Psoas muscle (tissue), 8 donors: ENCODE measurements around the gene ADAT1. TPM values are rescaled to one million over a fixed set of nuclear protein-coding genes. Genes with fewer than 3 reads are reported as not detected.

ENCODE experiments used
- ATAC-seq, 4 donors: fragments of 200-7000 bp; cut with Tn5 transposase; one replicate each; pipeline ENCODE4 v1.9.1; 2020; ENCODE audit warnings: moderate library complexity in 3 of 4, mild to moderate bottlenecking in 2 of 4
- DNase-seq, 2 donors: peaks; one replicate each; pipeline ENCODE4 v3.0.0-alpha.2; 2020
- H3K27ac ChIP-seq: fragments of 200-600 bp; one replicate; pipeline ENCODE4 v1.8.0; 2022
- H3K27me3 ChIP-seq, 3 donors: fragments of 200-600 bp in 1 of 3; one replicate each; pipeline versions ENCODE4 v1.6.1 to v1.8.0; 2013 to 2022; ENCODE audit warnings: low read length in 2 of 3, mild to moderate bottlenecking in 2 of 3, moderate library complexity in 1 of 3; ENCODE audit not compliant: insufficient read depth in 3 of 3
- H3K36me3 ChIP-seq, 2 donors: fragments of 200-600 bp in 1 of 2; one replicate each; pipeline versions ENCODE4 v1.6.1 to v1.8.0; 2013 to 2022; ENCODE audit warnings: low read depth in 1 of 2, mild to moderate bottlenecking in 1 of 2, moderate library complexity in 1 of 2; ENCODE audit not compliant: insufficient read depth in 1 of 2
- H3K4me1 ChIP-seq: fragments of 200-600 bp; one replicate; pipeline ENCODE4 v1.8.0; 2022
- H3K4me3 ChIP-seq: fragments of 200-600 bp; one replicate; pipeline ENCODE4 v1.8.0; 2022; ENCODE audit warnings: mild to moderate bottlenecking
- H3K9me3 ChIP-seq: fragments of 200-600 bp; one replicate; pipeline ENCODE4 v1.8.0; 2022
- WGBS, 3 donors: extraction: QIAGEN DNeasy Blood & Tissue Kit; methylation state at CpG; one replicate each; pipeline versions ENCODE4 v1.1.6 to v1.1.7; 2013; 5-methylcytosine and 5-hydroxymethylcytosine counted together
- intact Hi-C, 2 donors: fragments of 100-400 bp; cut with DNase I; formaldehyde crosslinking; loops; one replicate each; pipeline versions ENCODE4 v1.11.0 to v1.14.2; 2022
- polyA plus RNA-seq, 3 donors: library from polyadenylated mRNA; stranded (reverse); fragments of 200-250 nt; gene quantifications; one replicate each; pipeline ENCODE4 v1.2.3, GENCODE V29; 2013
- total RNA-seq, 4 donors: library from RNA; stranded (reverse); fragmentation: NEBNext Ultra II Directional in 2 of 4; extraction: Animal tissue kit (Norgen Biotek cat#: 25700) in 2 of 4; gene quantifications; one replicate each; pipeline versions ENCODE4 v1.2.1 to v1.2.4, GENCODE V29; 2021 to 2023
- TF ChIP-seq, protein P1 (sequence below): fragments of 200-600 bp; IDR thresholded peaks from one replicate; pipeline ENCODE4 v1.8.0; 2022; ENCODE audit warnings: antibody characterized with exemption
- donor health status: healthy with polysubstance abuse.
- donor health status: DM: no; HTN: no; CAD: no; lungs with moderate emphysema.
- donor health status: Bipolar disorder and iron deficiency.
- donor health status: healthy.
- donor health status: DM: yes; HTN: yes; CAD: no.
- donor health status: DM: no; HTN: no; CAD: no.
- donor health status: DM: no; HTN: no; CAD: no.
- donor health status: DM: yes; HTN: yes; CAD: no.

The ADAT1 gene
- total and polyA plus RNA-seq, 7 donors: 6.9 to 26.1 (median 18.8) TPM

DNA sequence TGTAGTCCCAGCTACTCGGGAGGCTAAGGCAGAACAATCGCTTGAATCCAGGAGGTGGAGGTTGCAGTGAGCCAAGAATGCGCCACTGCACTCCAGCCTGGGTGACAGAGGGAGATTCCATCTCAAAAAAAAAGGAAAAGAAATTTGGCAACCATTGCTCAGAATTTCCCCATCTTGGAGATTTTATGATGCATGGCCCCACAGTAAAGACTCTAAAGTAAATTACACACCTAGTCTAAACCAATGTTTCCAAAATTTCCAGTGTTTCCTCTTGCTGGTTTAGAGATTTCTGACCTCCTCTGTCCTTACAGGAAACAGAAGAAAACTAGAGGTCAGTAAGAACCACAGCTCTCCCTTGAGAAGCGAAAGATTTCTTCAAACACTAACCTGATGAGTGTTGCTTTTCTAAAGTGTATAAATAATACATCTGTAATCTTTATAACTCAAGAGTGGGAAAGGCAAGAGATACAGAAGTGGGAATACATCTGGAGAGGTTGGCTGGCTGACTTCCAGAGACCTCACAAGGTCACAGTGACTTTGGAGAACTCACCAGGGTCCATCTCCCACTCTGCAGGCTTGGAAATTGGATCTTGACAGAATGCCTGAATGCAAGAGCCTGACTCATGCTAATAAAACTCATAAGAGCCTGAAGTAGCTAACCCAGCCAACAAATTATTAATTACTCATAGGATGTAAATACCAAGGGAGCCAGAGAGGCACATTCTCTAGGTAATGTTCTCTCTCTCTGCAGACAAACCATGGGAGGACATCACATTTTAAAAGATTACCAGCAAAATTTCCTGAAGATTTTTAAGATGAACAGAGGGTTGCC lies 8.8 kb downstream of the ADAT1 start:
- 94 to 98% (median 98%) methylated on average over 4 of the region's 4 CpGs for WGBS, 3 donors

DNA sequence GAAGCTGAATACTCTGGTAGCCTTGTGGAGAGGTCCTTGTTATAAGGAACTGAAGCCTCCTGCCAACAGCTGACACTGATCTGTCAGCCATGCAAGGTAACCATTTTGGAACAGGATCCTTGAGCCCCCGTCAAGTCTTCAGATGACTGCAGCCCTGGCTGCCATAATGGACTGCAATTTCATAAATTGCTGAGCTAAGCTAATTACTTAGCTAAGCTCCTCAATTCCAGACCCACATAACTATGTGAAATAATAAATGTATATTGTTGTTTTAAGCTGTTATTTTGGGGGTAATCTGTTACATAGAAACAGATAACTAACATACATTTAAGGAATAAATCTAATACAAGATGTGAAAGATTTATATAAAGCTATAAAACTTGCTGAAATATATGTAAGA lies 16.6 kb downstream of the ADAT1 start:
- 54 to 77% (median 70%) methylated on average over 1 of the region's 1 CpG for WGBS, 3 donors
- no peaks in the 10 kb centered on the region for H3K4me1 ChIP-seq
- TF ChIP-seq, protein P1, sequence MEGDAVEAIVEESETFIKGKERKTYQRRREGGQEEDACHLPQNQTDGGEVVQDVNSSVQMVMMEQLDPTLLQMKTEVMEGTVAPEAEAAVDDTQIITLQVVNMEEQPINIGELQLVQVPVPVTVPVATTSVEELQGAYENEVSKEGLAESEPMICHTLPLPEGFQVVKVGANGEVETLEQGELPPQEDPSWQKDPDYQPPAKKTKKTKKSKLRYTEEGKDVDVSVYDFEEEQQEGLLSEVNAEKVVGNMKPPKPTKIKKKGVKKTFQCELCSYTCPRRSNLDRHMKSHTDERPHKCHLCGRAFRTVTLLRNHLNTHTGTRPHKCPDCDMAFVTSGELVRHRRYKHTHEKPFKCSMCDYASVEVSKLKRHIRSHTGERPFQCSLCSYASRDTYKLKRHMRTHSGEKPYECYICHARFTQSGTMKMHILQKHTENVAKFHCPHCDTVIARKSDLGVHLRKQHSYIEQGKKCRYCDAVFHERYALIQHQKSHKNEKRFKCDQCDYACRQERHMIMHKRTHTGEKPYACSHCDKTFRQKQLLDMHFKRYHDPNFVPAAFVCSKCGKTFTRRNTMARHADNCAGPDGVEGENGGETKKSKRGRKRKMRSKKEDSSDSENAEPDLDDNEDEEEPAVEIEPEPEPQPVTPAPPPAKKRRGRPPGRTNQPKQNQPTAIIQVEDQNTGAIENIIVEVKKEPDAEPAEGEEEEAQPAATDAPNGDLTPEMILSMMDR: no peak
- no peak overlapping the region for H3K27ac ChIP-seq
- H3K27me3 ChIP-seq: no peaks in the 10 kb centered on the region
- DNase-seq (no peak), ATAC-seq (no peak)
- intact Hi-C loops: no loop called here
- peaks cover 21 to 97% of the 10 kb centered on the region in 2 donors for H3K36me3 ChIP-seq
- no peaks in the 10 kb centered on the region for H3K9me3 ChIP-seq
- no peak overlapping the region for H3K4me3 ChIP-seq

More for the DNA sequence above, 8.8 kb downstream of the ADAT1 start:
- Histone ChIP-seq H3K4me3 (no peak overlapping the region), H3K4me1 (no peaks in the 10 kb centered on the region), H3K9me3 (no peaks in the 10 kb centered on the region), H3K27ac (no peak overlapping the region), H3K27me3 (no peaks in the 10 kb centered on the region), H3K36me3 (peaks cover 16 to 100% of the 10 kb centered on the region in 2 donors)
- ATAC-seq (no peak), DNase-seq (no peak)
- intact Hi-C loops: no loop called here
- TF ChIP-seq, protein P1: no peak

DNA sequence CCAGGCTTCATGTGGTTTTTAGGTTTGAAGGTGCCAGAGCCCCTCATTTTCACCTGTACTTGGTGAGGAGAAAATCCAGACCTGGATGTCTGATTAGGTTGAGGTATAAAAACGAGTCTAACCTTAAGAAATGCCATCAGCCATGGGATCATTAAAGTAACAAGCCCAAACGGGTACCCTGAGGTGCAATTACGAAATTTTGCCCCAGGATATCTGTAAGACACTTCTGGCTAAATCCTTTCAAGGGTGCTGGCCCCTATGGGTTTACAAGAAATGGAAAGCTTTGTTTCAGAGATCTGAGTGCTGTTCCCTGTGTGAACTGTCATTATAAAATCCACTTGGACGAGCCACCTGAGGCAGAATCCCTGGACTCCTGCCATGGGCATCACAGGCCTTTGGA lies 19.8 kb downstream of the ADAT1 start:
- Histone ChIP-seq H3K9me3 (no peaks in the 10 kb centered on the region), H3K36me3 (peaks cover 19 to 95% of the 10 kb centered on the region in 2 donors), H3K27me3 (no peaks in the 10 kb centered on the region), H3K4me1 (no peaks in the 10 kb centered on the region), H3K4me3 (no peak overlapping the region), H3K27ac (no peak overlapping the region)
- TF ChIP-seq, protein P1: no peak
- intact Hi-C loops: no loop called here
- WGBS, 3 donors: 89 to 93% (median 91%) methylated on average over 4 of the region's 4 CpGs
- DNase-seq: no peak
- ATAC-seq: no peak

DNA sequence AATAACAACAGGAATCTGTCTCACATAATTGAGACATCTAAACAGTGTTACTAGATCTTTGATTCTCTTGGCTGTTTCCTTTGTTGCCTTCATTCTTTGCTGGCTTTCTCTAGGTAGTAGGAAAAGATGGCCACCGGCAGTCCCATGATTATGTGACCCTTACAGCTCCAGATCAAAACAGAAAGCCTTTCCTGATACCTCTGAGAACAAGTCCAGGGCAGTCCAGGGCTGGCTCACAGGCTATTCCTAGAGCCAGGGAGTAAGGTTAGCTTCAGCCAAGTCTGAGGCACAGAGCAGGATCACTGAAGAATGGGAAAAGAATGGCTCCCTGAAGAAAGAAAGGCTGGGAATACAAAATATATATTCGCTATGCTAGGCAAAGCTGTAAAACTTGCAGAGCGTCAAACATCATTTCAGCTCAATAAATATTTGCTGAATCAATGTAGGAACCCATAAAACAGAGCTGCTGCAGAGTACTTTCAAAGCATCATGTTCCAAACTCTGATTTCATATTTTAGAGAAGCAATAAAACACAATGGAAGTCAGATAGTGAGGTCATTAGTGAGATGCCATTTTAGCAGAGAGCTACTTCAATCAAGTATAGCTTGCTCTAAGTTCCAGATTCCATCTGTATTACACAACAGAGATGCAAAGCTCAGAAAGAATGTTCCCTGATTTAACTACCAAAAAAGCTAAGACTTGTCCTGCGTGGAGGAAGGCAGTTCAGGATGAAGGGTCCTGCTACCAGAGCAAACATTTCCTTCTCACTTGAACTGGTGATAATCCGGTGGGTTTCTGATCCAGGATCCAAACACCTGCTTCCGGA lies 23.4 kb downstream of the ADAT1 start:
- Histone ChIP-seq H3K4me1 (peaks cover 3% of the 10 kb centered on the region), H3K27me3 (no peaks in the 10 kb centered on the region), H3K9me3 (no peaks in the 10 kb centered on the region), H3K36me3 (peaks cover 11 to 67% of the 10 kb centered on the region in 2 donors), H3K4me3 (no peak overlapping the region), H3K27ac (no peak overlapping the region)
- ATAC-seq (peak in 1 of 4 donors; percentile 62), DNase-seq (no peak)
- TF ChIP-seq, protein P1: no peak
- WGBS, 3 donors: 87 to 92% (median 91%) methylated on average over 6 of the region's 6 CpGs
- intact Hi-C loops: no loop called here
